ENCODE results near the gene MTRFR.

MTRFR gene

GRCh38 chr12:123283461-123283860 is 50.2 kb downstream of the MTRFR start:
- Histone ChIP-seq H3K36me3 (no peaks in the 10 kb centered on the region), H3K4me3 (ENCODE audit: low read depth, low read length) (no peak overlapping the region), H3K9me3 (ENCODE audit: severe bottlenecking) (no peaks in the 10 kb centered on the region), H3K27me3 (ENCODE audit: insufficient read depth, low read depth, severe bottlenecking) (no peaks in the 10 kb centered on the region), H3K27ac (no peak overlapping the region)
- TF ChIP-seq, protein P1, sequence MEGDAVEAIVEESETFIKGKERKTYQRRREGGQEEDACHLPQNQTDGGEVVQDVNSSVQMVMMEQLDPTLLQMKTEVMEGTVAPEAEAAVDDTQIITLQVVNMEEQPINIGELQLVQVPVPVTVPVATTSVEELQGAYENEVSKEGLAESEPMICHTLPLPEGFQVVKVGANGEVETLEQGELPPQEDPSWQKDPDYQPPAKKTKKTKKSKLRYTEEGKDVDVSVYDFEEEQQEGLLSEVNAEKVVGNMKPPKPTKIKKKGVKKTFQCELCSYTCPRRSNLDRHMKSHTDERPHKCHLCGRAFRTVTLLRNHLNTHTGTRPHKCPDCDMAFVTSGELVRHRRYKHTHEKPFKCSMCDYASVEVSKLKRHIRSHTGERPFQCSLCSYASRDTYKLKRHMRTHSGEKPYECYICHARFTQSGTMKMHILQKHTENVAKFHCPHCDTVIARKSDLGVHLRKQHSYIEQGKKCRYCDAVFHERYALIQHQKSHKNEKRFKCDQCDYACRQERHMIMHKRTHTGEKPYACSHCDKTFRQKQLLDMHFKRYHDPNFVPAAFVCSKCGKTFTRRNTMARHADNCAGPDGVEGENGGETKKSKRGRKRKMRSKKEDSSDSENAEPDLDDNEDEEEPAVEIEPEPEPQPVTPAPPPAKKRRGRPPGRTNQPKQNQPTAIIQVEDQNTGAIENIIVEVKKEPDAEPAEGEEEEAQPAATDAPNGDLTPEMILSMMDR (IDR thresholded peaks at IDR 0.05; ENCODE audit: low read depth, low read length) = no peak
- DNase-seq = no peak

DNA sequence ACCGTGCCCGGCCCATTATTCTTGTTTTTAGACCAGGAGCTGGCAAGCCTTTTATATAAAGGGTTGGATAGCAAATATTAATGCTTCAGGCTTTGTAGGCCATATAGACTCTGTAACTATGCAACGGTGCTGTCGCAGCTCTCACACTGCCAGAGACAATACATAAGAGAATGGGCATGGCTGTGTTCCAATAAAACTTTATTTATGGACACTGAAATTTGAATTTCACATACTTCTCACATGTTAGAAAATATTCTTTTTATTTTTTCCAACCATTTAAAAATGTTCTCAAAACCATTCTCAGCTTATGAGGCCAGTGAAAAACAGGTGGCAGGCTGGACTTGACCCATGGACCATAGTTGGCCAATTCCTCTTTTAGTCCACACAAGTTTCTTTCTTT is 51.4 kb downstream of the MTRFR start:
- H3K27me3 ChIP-seq (ENCODE audit: insufficient read depth, low read depth, severe bottlenecking) = no peaks in the 10 kb centered on the region
- H3K4me3 ChIP-seq (ENCODE audit: low read depth, low read length) = no peak overlapping the region
- H3K36me3 ChIP-seq = no peaks in the 10 kb centered on the region; the same call in 1 of the 2 replicates
- H3K27ac ChIP-seq = no peak overlapping the region
- no peaks in the 10 kb centered on the region for H3K9me3 ChIP-seq (ENCODE audit: severe bottlenecking)
- TF ChIP-seq, protein P1 (IDR thresholded peaks at IDR 0.05; ENCODE audit: low read depth, low read length) = no peak
- no peak for DNase-seq

DNA sequence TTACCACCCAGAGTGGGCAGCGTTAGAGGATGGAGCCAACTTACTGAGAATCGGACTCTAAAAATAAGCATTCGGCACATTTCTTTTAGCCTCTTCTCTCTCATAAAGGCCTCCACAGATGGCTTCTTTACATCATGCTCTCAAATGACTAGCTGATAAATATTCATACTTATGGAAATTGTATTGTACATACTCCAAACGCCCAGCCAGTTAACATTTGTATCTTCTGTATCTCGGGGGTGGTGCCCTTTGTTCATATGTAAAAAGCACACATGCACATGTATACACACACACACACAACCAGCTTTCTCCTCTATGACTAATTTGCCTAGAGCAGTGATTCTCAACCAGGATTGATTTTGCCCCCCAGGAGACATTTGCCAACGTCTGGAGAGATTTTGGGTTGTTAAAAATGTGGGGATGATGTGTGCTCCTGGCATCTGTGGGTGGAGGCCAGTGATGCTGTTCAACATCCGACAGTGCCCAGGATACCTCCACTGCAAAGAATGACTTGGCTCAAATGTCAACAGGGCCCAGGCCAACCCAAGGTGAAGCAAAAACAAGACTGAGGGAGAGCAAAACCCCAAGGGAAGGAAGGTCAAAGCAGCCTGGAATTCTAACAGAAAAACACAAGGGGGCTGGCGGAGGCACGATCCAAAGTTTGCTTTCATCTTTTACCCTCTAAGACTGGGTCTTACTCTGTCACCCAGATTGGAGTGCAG is 53.6 kb downstream of the MTRFR start:
- TF ChIP-seq, protein P1 (IDR thresholded peaks at IDR 0.05; ENCODE audit: low read depth, low read length) = no peak
- Histone ChIP-seq H3K27me3 (ENCODE audit: insufficient read depth, low read depth, severe bottlenecking) (no peaks in the 10 kb centered on the region), H3K27ac (no peak overlapping the region), H3K36me3 (peaks cover 3% of the 10 kb centered on the region; the same call in 1 of the 2 replicates), H3K9me3 (ENCODE audit: severe bottlenecking) (no peaks in the 10 kb centered on the region), H3K4me3 (ENCODE audit: low read depth, low read length) (no peak overlapping the region)
- DNase-seq = no peak

GRCh38 chr12:123288751-123289346 is 55.6 kb downstream of the MTRFR start:
- Histone ChIP-seq H3K27ac (no peak overlapping the region), H3K27me3 (ENCODE audit: insufficient read depth, low read depth, severe bottlenecking) (no peaks in the 10 kb centered on the region), H3K4me3 (ENCODE audit: low read depth, low read length) (no peak overlapping the region), H3K36me3 (peaks cover 18% of the 10 kb centered on the region), H3K9me3 (ENCODE audit: severe bottlenecking) (no peaks in the 10 kb centered on the region)
- TF ChIP-seq, protein P1 (IDR thresholded peaks at IDR 0.05; ENCODE audit: low read depth, low read length) = no peak
- DNase-seq = no peak

DNA sequence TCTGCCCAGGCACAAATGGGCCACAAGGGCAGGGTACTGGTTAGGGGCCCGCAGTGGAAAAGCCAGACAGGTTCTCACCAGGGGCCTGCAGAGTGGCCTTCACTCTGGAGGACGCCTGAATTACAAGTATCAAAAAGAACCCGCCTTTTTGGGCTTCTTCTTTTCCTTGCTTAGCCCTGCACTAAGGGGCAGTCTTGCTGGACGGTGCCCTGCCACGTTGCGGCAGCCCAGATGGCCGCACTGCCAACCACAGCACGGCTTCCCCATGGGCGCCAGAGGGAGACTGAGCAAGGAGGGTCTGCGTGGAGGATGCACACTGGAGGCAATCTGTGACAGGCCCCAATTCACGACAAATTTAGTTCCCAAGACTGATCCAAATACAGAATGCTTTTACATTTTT is 56.7 kb downstream of the MTRFR start:
- no peak for DNase-seq
- H3K27ac ChIP-seq = no peak overlapping the region
- H3K27me3 ChIP-seq (ENCODE audit: insufficient read depth, low read depth, severe bottlenecking) = no peaks in the 10 kb centered on the region
- TF ChIP-seq, protein P1 (IDR thresholded peaks at IDR 0.05; ENCODE audit: low read depth, low read length) = no peak
- no peaks in the 10 kb centered on the region for H3K9me3 ChIP-seq (ENCODE audit: severe bottlenecking)
- peaks cover 25% of the 10 kb centered on the region for H3K36me3 ChIP-seq
- no peak overlapping the region for H3K4me3 ChIP-seq (ENCODE audit: low read depth, low read length)
